K562 (cell line): ENCODE results near the gene EZH2. TPM values are rescaled to one million over a fixed set of nuclear protein-coding genes. Genes with fewer than 3 reads are reported as not detected.
A peak's percentile ranks its signal among the peaks of the same experiment; 100 is the strongest.

Source experiments
- CBFA2T3 ChIP-seq: fragments of 450-650 bp; IDR thresholded peaks from 2 replicates; pipeline ENCODE4 v1.6.1; 2017
- HMG20A ChIP-seq: fragments of 450-650 bp; formaldehyde crosslinking; conservative IDR thresholded peaks from 2 replicates; pipeline ENCODE4 v1.4.0; 2020; ENCODE audit warnings: mild to moderate bottlenecking, mixed read lengths
- HOXB6 ChIP-seq: fragments of 250-450 bp; sonication (Bioruptor Pico); IDR thresholded peaks from 2 replicates; pipeline ENCODE4 v1.5.1; 2022; ENCODE audit warnings: mild to moderate bottlenecking, borderline replicate concordance
- KDM2B ChIP-seq: fragments of 250-450 bp; sonication (Bioruptor Pico); IDR thresholded peaks from 2 replicates; pipeline ENCODE4 v1.8.0; 2021; ENCODE audit warnings: mild to moderate bottlenecking, moderate library complexity
- MAFG ChIP-seq: fragments of 450-650 bp; conservative IDR thresholded peaks from 2 replicates; pipeline ENCODE4 v1.6.1; 2016; ENCODE audit warnings: missing genetic modification characterization, missing compliant biosample characterization
- MXI1 ChIP-seq: IDR thresholded peaks from 2 replicates; pipeline ENCODE4 v1.6.1; 2011; ENCODE audit warnings: low read depth, mild to moderate bottlenecking, improper control_type of control experiment, low read length
- NUFIP1 ChIP-seq: fragments of 450-650 bp; IDR thresholded peaks from 2 replicates; pipeline ENCODE4 v1.6.1; 2018; ENCODE audit not compliant: partially characterized antibody
- PCBP1 ChIP-seq: fragments of 200-400 bp; formaldehyde crosslinking; IDR thresholded peaks from 2 replicates; pipeline ENCODE4 v1.6.1; 2018; ENCODE audit warnings: mild to moderate bottlenecking, low read depth, low read length; ENCODE audit not compliant: poor library complexity, severe bottlenecking
- PTTG1 ChIP-seq: fragments of 450-650 bp; IDR thresholded peaks from 2 replicates; pipeline ENCODE4 v1.6.1; 2016; ENCODE audit warnings: low read depth, mild to moderate bottlenecking, missing genetic modification characterization, missing compliant biosample characterization
- SLC30A9 ChIP-seq: fragments of 250-450 bp; sonication (Bioruptor Pico); IDR thresholded peaks from 2 replicates; pipeline ENCODE4 v1.8.0; 2022; ENCODE audit warnings: mild to moderate bottlenecking, moderate library complexity
- SMAD1 ChIP-seq: fragments of 150-350 bp; IDR thresholded peaks from 2 replicates; pipeline ENCODE4 v1.6.1; 2014; ENCODE audit warnings: low read length, low read depth; ENCODE audit not compliant: partially characterized antibody
- SRF ChIP-seq, 2 experiments: fragments of 250-450, 450-650 bp in 1 of 2; sonication (Bioruptor Pico) in 1 of 2; sonication (generic) in 1 of 2; formaldehyde crosslinking; IDR thresholded peaks; 2 replicates each; pipeline versions ENCODE4 v1.5.0 to v1.5.1; 2020 to 2022; ENCODE audit warnings: mild to moderate bottlenecking in 1 of 2, missing genetic modification reagents in 1 of 2
- TBP ChIP-seq: optimal IDR thresholded peaks from 2 replicates; pipeline ENCODE3; 2011; ENCODE audit warnings: low read depth, low read length, improper control_type of control experiment
- TEAD1 ChIP-seq, 2 experiments: fragments of 450-650 bp in 1 of 2; sonication (generic) in 1 of 2; formaldehyde crosslinking; IDR thresholded peaks; 2 replicates each; pipeline versions ENCODE4 v1.4.0 to v1.8.0; 2020 to 2022; ENCODE audit warnings: mild to moderate bottlenecking in 2 of 2, missing genetic modification reagents in 1 of 2
- TRIM24 ChIP-seq, 2 experiments: fragments of 450-650 bp; IDR thresholded peaks; 2 replicates each; pipeline ENCODE4 v1.6.1; 2016
- ZNF134 ChIP-seq: fragments of 250-450 bp; sonication (Bioruptor Pico); conservative IDR thresholded peaks from 2 replicates; pipeline ENCODE4 v1.4.0; 2020
- ZNF217 ChIP-seq: sonication (generic); formaldehyde crosslinking; IDR thresholded peaks from 2 replicates; pipeline ENCODE4 v1.8.0; 2022; ENCODE audit warnings: mild to moderate bottlenecking, missing genetic modification reagents
- ZSCAN32 ChIP-seq: fragments of 450-650 bp; formaldehyde crosslinking; IDR thresholded peaks from 2 replicates; pipeline ENCODE4 v1.4.0; 2020; ENCODE audit warnings: mild to moderate bottlenecking, moderate library complexity
- polyA plus RNA-seq, 8 experiments: library from polyadenylated mRNA; depleted of rRNA in 4 of 8; stranded (reverse) in 5 of 8; unstranded in 3 of 8; fragments of >200 nt; fragmentation: Nextera tagmentation in 2 of 8; fragmentation: Illumina TruSeq in 1 of 8; extraction: Ambion mirVana in 2 of 8; extraction: Trizol in 1 of 8; gene quantifications; 2 replicates each; pipeline versions ENCODE4 v1.2.1 to v1.2.3, GENCODE V29; 2011 to 2014; ENCODE audit warnings: inconsistent platforms in 1 of 8, missing spikeins in 1 of 8
- total RNA-seq, 7 experiments: library from RNA; depleted of rRNA in 6 of 7; stranded (reverse); fragments of >200 nt in 6 of 7; fragmentation: Illumina TruSeq in 2 of 7; extraction: Trizol in 2 of 7; gene quantifications; 2 replicates each; pipeline versions ENCODE4 v1.2.1 to v1.2.3, GENCODE V29; 2011 to 2021; ENCODE audit warnings: low replicate concordance in 1 of 7
- TF ChIP-seq, protein P1 (sequence below): sonication (generic); IDR thresholded peaks from 2 replicates; pipeline ENCODE4 v1.6.1; 2016
- TF ChIP-seq, protein P2 (sequence below), 2 experiments: fragments of 250-450 bp in 1 of 2; fragments of 450-650 bp in 1 of 2; sonication (Bioruptor Pico) in 1 of 2; IDR thresholded peaks; 2 replicates each; pipeline versions ENCODE4 v1.6.1 to v1.8.0; 2016 to 2021; ENCODE audit warnings: mild to moderate bottlenecking in 2 of 2, moderate library complexity in 2 of 2, missing compliant biosample characterization in 1 of 2, missing genetic modification characterization in 1 of 2
- TF ChIP-seq, protein P3 (sequence below): fragments of 450-650 bp; IDR thresholded peaks from 2 replicates; pipeline ENCODE4 v1.6.1; 2016; ENCODE audit warnings: missing biosample characterization, missing genetic modification characterization
- TF ChIP-seq, protein P4 (sequence below): IDR thresholded peaks from 3 replicates; pipeline ENCODE4 v1.6.1; 2011; ENCODE audit warnings: borderline replicate concordance, mild to moderate bottlenecking; ENCODE audit not compliant: insufficient read length, insufficient read depth
- TF ChIP-seq, protein P5 (sequence below), 3 experiments: fragments of 200-800 bp in 1 of 3; sonication (Bioruptor generic) in 1 of 3; sonication (generic) in 1 of 3; formaldehyde crosslinking in 1 of 3; IDR thresholded peaks; 2 replicates each; pipeline versions ENCODE4 v1.6.1 to v1.8.0; 2016 to 2022; ENCODE audit warnings: mild to moderate bottlenecking in 2 of 3, missing compliant biosample characterization in 2 of 3, missing genetic modification characterization in 2 of 3, missing genetic modification reagents in 1 of 3
- TF ChIP-seq, protein P6 (sequence below): sonication (generic); formaldehyde crosslinking; IDR thresholded peaks from 2 replicates; pipeline ENCODE4 v1.8.0; 2022; ENCODE audit warnings: missing genetic modification reagents, mild to moderate bottlenecking, moderate library complexity, borderline replicate concordance

EZH2 gene
- total and polyA plus RNA-seq, 9 of the 15 experiments (the other 6 are each of a cell fraction or from before 2014, with no cell fraction given): 48.7 to 175 (median 98.6) TPM

DNA sequence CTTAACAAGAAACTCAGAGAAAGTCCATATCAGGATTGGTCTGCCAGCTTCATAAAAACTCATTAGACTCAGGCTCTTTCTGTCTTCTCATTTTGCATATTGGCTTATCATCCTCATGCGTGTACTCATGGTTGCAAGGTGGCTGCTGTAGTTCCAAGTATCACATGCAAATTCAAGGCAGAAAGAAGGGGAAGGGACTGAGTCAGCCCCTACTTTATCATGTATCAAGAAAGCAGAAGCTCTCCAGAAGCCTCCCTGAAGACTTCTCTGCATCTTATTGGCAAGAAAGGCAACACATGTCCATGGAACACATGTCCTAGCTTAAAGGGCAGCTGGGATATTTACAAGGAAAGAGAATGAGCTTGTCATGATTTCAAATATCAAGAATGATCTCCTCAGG is 19.4 kb upstream of the EZH2 start (continued):
- TF ChIP-seq, protein P1, sequence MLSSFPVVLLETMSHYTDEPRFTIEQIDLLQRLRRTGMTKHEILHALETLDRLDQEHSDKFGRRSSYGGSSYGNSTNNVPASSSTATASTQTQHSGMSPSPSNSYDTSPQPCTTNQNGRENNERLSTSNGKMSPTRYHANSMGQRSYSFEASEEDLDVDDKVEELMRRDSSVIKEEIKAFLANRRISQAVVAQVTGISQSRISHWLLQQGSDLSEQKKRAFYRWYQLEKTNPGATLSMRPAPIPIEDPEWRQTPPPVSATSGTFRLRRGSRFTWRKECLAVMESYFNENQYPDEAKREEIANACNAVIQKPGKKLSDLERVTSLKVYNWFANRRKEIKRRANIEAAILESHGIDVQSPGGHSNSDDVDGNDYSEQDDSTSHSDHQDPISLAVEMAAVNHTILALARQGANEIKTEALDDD: no peak
- TF ChIP-seq SMAD1 (no peak), TBP (peak; percentile 26), PCBP1 (no peak), TRIM24 (IDR thresholded peaks at IDR 0.05) (0 out of 4 replicates have a peak, but pooled peaks of 1 of the 2 experiments have one; percentile 27), KDM2B (CRISPR knock-in tag) (no peak), TEAD1 (CRISPR knock-in tag; IDR thresholded peaks at IDR 0.05) (no peak), ZSCAN32 (CRISPR knock-in tag) (no peak), ZNF217 (no peak), ZNF134 (CRISPR knock-in tag) (no peak), SRF (CRISPR knock-in tag; IDR thresholded peaks at IDR 0.05) (no peak), MAFG (tag) (no peak), MXI1 (no peak), PTTG1 (no peak), HOXB6 (no peak), HMG20A (CRISPR knock-in tag) (no peak), CBFA2T3 (peak; percentile 60), NUFIP1 (no peak), SLC30A9 (CRISPR knock-in tag) (no peak)
- TF ChIP-seq, protein P2, sequence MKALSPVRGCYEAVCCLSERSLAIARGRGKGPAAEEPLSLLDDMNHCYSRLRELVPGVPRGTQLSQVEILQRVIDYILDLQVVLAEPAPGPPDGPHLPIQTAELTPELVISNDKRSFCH (CRISPR knock-in tag; IDR thresholded peaks at IDR 0.05): no peak
- TF ChIP-seq, protein P2 (tag; IDR thresholded peaks at IDR 0.05): no peak
- TF ChIP-seq, protein P3, sequence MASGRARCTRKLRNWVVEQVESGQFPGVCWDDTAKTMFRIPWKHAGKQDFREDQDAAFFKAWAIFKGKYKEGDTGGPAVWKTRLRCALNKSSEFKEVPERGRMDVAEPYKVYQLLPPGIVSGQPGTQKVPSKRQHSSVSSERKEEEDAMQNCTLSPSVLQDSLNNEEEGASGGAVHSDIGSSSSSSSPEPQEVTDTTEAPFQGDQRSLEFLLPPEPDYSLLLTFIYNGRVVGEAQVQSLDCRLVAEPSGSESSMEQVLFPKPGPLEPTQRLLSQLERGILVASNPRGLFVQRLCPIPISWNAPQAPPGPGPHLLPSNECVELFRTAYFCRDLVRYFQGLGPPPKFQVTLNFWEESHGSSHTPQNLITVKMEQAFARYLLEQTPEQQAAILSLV: no peak
- TF ChIP-seq, protein P4, sequence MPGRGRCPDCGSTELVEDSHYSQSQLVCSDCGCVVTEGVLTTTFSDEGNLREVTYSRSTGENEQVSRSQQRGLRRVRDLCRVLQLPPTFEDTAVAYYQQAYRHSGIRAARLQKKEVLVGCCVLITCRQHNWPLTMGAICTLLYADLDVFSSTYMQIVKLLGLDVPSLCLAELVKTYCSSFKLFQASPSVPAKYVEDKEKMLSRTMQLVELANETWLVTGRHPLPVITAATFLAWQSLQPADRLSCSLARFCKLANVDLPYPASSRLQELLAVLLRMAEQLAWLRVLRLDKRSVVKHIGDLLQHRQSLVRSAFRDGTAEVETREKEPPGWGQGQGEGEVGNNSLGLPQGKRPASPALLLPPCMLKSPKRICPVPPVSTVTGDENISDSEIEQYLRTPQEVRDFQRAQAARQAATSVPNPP: no peak
- TF ChIP-seq, protein P5, sequence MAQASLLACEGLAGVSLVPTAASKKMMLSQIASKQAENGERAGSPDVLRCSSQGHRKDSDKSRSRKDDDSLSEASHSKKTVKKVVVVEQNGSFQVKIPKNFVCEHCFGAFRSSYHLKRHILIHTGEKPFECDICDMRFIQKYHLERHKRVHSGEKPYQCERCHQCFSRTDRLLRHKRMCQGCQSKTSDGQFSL (CRISPR knock-in tag; IDR thresholded peaks at IDR 0.05): no peak
- TF ChIP-seq, protein P5 (tag; IDR thresholded peaks at IDR 0.05): no peak
- TF ChIP-seq, protein P6, sequence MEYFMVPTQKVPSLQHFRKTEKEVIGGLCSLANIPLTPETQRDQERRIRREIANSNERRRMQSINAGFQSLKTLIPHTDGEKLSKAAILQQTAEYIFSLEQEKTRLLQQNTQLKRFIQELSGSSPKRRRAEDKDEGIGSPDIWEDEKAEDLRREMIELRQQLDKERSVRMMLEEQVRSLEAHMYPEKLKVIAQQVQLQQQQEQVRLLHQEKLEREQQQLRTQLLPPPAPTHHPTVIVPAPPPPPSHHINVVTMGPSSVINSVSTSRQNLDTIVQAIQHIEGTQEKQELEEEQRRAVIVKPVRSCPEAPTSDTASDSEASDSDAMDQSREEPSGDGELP: no peak
